Transverse colon (tissue), 4 donors: ENCODE measurements around the gene EFNA4.

Experiments
- CTCF ChIP-seq, 5 experiments: fragments of 200-600 bp in 3 of 5; fragments of 450-650 bp in 2 of 5; sonication (generic) in 3 of 5; IDR thresholded peaks; 1 replicate in 2 of 5; 2 replicates in 3 of 5; pipeline ENCODE4 v1.5.1; 2016 to 2017; ENCODE audit warnings: antibody characterized with exemption in 5 of 5, inconsistent platforms in 3 of 5, mild to moderate bottlenecking in 2 of 5, moderate library complexity in 1 of 5
- EP300 ChIP-seq: sonication (generic); formaldehyde crosslinking; IDR thresholded peaks from one replicate; pipeline ENCODE4 v1.6.1; 2017; ENCODE audit warnings: antibody characterized with exemption, low read depth
- POLR2AphosphoS5 ChIP-seq, 3 donors: sonication (generic); formaldehyde crosslinking; IDR thresholded peaks; one replicate each; pipeline ENCODE4 v1.6.1; 2016; ENCODE audit warnings: antibody characterized with exemption in 3 of 3

DNA sequence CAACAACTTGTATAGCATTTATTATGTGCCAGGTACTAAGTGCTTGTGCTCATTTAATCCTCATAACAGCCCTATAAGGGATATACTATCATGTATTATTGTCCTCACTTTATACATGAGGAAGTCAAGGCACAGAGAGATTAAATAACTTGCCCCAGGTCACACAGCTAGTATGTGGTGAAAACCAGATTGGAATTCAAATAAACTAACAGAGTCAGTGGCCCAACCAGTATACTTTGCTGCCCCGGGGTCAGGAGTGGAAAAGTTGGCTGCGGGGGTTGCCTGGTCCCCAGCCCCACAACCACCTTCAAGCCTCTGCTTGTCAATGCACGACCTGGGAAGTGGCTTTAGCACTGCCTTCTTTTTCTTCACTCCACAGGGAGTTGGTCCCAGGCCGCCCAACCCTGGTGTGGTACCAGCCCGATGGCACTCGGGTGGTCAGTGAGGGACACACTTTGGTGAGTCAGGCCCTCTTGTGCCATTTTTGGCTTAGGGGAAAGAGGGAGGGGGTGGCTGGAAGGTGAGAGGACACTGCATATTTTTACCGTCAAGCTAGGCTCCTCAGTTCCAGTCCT is 9.9 kb upstream of the EFNA4 start:
- TF ChIP-seq CTCF (IDR thresholded peaks at IDR 0.05) = no peak
- no peak for TF ChIP-seq POLR2AphosphoS5 (IDR thresholded peaks at IDR 0.05)
- no peak for TF ChIP-seq EP300
